Neuronal stem cell (in vitro differentiated cells): ENCODE measurements around the gene SHOX.

Experiments
- DNase-seq: peaks from one replicate; pipeline ENCODE4 v3.0.0-alpha.2; 2013; ENCODE audit warnings: low spot score
- H2AFZ ChIP-seq: one replicate; pipeline ENCODE4 v1.6.1; 2013; ENCODE audit warnings: mild to moderate bottlenecking, low read length, inconsistent platforms
- H2AK5ac ChIP-seq: 2 replicates; pipeline ENCODE4 v1.6.1; 2013; ENCODE audit warnings: low read depth, mild to moderate bottlenecking, inconsistent platforms, low read length, moderate library complexity, mixed read lengths
- H2BK120ac ChIP-seq: 2 replicates; pipeline ENCODE4 v1.6.1; 2013; ENCODE audit warnings: low read depth, mild to moderate bottlenecking, inconsistent platforms, low read length, moderate library complexity, mixed read lengths
- H2BK12ac ChIP-seq: one replicate; pipeline ENCODE4 v1.6.1; 2013; ENCODE audit warnings: low read length, inconsistent platforms
- H2BK15ac ChIP-seq: 2 replicates; pipeline ENCODE4 v1.6.1; 2013; ENCODE audit warnings: mild to moderate bottlenecking, low read length, inconsistent platforms, mixed read lengths
- H2BK5ac ChIP-seq: one replicate; pipeline ENCODE4 v1.6.1; 2013; ENCODE audit warnings: inconsistent platforms, mild to moderate bottlenecking, low read length, moderate library complexity
- H3K14ac ChIP-seq: one replicate; pipeline ENCODE4 v1.6.1; 2013; ENCODE audit warnings: low read length, inconsistent platforms
- H3K18ac ChIP-seq: 2 replicates; pipeline ENCODE4 v1.6.1; 2013; ENCODE audit warnings: low read length, inconsistent platforms
- H3K23ac ChIP-seq: 2 replicates; pipeline ENCODE4 v1.6.1; 2013; ENCODE audit warnings: low read depth, mild to moderate bottlenecking, mixed read lengths, low read length, inconsistent platforms; ENCODE audit not compliant: poor library complexity
- H3K27ac ChIP-seq: replicated peaks from 3 replicates; pipeline ENCODE4 v1.5.1; 2013; ENCODE audit warnings: low read length, inconsistent platforms
- H3K27me3 ChIP-seq, 3 experiments: 2 replicates each; pipeline ENCODE4 v1.6.1; 2013; ENCODE audit warnings: low read length in 3 of 3, mild to moderate bottlenecking in 2 of 3, inconsistent platforms in 1 of 3, low read depth in 1 of 3, mixed read lengths in 1 of 3, moderate library complexity in 1 of 3; ENCODE audit not compliant: control insufficient read depth in 3 of 3, insufficient read depth in 3 of 3
- H3K36me3 ChIP-seq, 2 donors: replicated peaks in 1 of 2; 2 replicates each; pipeline ENCODE4 v1.6.1; 2013; ENCODE audit warnings: low read length in 2 of 2; ENCODE audit not compliant: control insufficient read depth in 2 of 2, insufficient read depth in 2 of 2
- H3K4ac ChIP-seq: 2 replicates; pipeline ENCODE4 v1.6.1; 2013; ENCODE audit warnings: inconsistent platforms, mild to moderate bottlenecking, low read length, moderate library complexity
- H3K4me1 ChIP-seq, 2 donors: 1 replicate in 1 of 2; 2 replicates in 1 of 2; pipeline ENCODE4 v1.6.1; 2013; ENCODE audit warnings: low read length in 2 of 2, low read depth in 1 of 2; ENCODE audit not compliant: control insufficient read depth in 2 of 2, insufficient read depth in 1 of 2
- H3K4me2 ChIP-seq: one replicate; pipeline ENCODE4 v1.6.1; 2013; ENCODE audit warnings: mild to moderate bottlenecking, low read length, inconsistent platforms; ENCODE audit not compliant: insufficient read depth, poor library complexity, severe bottlenecking
- H3K4me3 ChIP-seq, 2 donors: 2 replicates each; pipeline ENCODE4 v1.5.1; 2013; ENCODE audit warnings: low read length in 2 of 2, mild to moderate bottlenecking in 2 of 2, inconsistent platforms in 1 of 2, moderate library complexity in 1 of 2
- H3K79me1 ChIP-seq: one replicate; pipeline ENCODE4 v1.6.1; 2013; ENCODE audit warnings: low read depth, mild to moderate bottlenecking, inconsistent platforms, low read length, moderate library complexity
- H3K9ac ChIP-seq: one replicate; pipeline ENCODE4 v1.6.1; 2013; ENCODE audit warnings: mild to moderate bottlenecking, low read depth, low read length, inconsistent platforms; ENCODE audit not compliant: poor library complexity
- H3K9me3 ChIP-seq, 2 donors: replicated peaks in 1 of 2; 2 replicates each; pipeline versions ENCODE3 to v1.6.1; 2013; ENCODE audit warnings: low read length in 2 of 2, mild to moderate bottlenecking in 2 of 2, inconsistent platforms in 1 of 2, low read depth in 1 of 2, mixed read lengths in 1 of 2, moderate library complexity in 1 of 2; ENCODE audit not compliant: control insufficient read depth in 2 of 2, insufficient read depth in 1 of 2
- H4K8ac ChIP-seq: one replicate; pipeline ENCODE4 v1.6.1; 2013; ENCODE audit warnings: low read depth, mild to moderate bottlenecking, inconsistent platforms, low read length, moderate library complexity
- H4K91ac ChIP-seq: one replicate; pipeline ENCODE4 v1.6.1; 2013; ENCODE audit warnings: low read length, low read depth, mild to moderate bottlenecking, inconsistent platforms; ENCODE audit not compliant: poor library complexity
- WGBS, 2 donors: extraction: QIAGEN DNeasy Blood & Tissue Kit; methylation state at CpG; one replicate each; pipeline ENCODE4 v1.1.7; 2013; ENCODE audit warnings: missing lambda C conversion rate in 2 of 2, mixed read lengths in 1 of 2; ENCODE audit not compliant: insufficient read length in 2 of 2, insufficient replicate concordance in 1 of 2; ENCODE audit errors: extremely low coverage in 2 of 2; 5-methylcytosine and 5-hydroxymethylcytosine counted together

The SHOX gene

GRCh38 chrX:629230-630006, 1.2 kb upstream of the SHOX start:
- Histone ChIP-seq H2AK5ac (no peak overlapping the region), H3K36me3 (no peaks in the 10 kb centered on the region), H3K4me3 (no peak overlapping the region), H3K27me3 (peaks cover 55 to 84% (median 70%) of the 10 kb centered on the region in 3 experiments), H3K9me3 (no peaks in the 10 kb centered on the region), H2AFZ (no peak overlapping the region), H3K18ac (no peak overlapping the region), H4K8ac (no peak overlapping the region), H3K79me1 (no peaks in the 10 kb centered on the region), H3K4me1 (no peaks in the 10 kb centered on the region), H3K27ac (no peak overlapping the region), H4K91ac (no peak overlapping the region), H3K14ac (no peak overlapping the region), H2BK5ac (no peak overlapping the region), H2BK120ac (no peak overlapping the region), H2BK12ac (no peak overlapping the region), H3K9ac (no peak overlapping the region), H3K4me2 (no peak overlapping the region), H3K23ac (no peak overlapping the region), H2BK15ac (no peak overlapping the region), H3K4ac (no peak overlapping the region)
- WGBS, 2 donors, result no CpG with 5 or more reads among the region's 30 CpGs
- DNase-seq, result no peak

DNA sequence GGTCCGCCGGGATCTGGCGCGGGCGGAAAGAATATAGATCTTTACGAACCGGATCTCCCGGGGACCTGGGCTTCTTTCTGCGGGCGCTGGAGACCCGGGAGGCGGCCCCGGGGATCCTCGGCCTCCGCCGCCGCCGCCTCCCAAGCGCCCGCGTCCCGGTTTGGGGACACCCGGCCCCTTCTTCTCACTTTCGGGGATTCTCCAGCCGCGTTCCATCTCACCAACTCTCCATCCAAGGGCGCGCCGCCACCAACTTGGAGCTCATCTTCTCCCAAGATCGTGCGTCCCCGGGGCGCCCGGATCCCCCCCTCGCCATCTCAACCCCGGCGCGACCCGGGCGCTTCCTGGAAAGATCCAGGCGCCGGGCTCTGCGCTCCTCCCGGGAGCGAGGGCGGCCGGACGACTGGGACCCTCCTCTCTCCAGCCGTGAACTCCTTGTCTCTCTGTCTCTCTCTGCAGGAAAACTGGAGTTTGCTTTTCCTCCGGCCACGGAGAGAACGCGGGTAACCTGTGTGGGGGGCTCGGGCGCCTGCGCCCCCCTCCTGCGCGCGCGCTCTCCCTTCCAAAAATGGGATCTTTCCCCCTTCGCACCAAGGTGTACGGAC, 482 bp upstream of the SHOX start:
- Histone ChIP-seq H3K36me3 (no peaks in the 10 kb centered on the region), H3K14ac (no peak overlapping the region), H4K91ac (no peak overlapping the region), H3K4me1 (no peaks in the 10 kb centered on the region), H3K9me3 (no peaks in the 10 kb centered on the region), H2AFZ (no peak overlapping the region), H3K23ac (no peak overlapping the region), H3K4ac (no peak overlapping the region), H2BK12ac (no peak overlapping the region), H3K18ac (peak overlapping the region; percentile 64), H4K8ac (no peak overlapping the region), H3K27me3 (peaks cover 60 to 86% (median 75%) of the 10 kb centered on the region in 3 experiments), H2AK5ac (peak overlapping the region; percentile 84), H2BK120ac (no peak overlapping the region), H3K27ac (no peak overlapping the region), H3K79me1 (no peaks in the 10 kb centered on the region), H3K9ac (no peak overlapping the region), H3K4me2 (peak overlapping the region; percentile 48), H2BK5ac (no peak overlapping the region), H3K4me3 (peak overlapping the region in 1 of 2 donors; percentile 63), H2BK15ac (no peak overlapping the region)
- WGBS, 2 donors, result no CpG with 5 or more reads among the region's 62 CpGs
- no peak for DNase-seq

DNA sequence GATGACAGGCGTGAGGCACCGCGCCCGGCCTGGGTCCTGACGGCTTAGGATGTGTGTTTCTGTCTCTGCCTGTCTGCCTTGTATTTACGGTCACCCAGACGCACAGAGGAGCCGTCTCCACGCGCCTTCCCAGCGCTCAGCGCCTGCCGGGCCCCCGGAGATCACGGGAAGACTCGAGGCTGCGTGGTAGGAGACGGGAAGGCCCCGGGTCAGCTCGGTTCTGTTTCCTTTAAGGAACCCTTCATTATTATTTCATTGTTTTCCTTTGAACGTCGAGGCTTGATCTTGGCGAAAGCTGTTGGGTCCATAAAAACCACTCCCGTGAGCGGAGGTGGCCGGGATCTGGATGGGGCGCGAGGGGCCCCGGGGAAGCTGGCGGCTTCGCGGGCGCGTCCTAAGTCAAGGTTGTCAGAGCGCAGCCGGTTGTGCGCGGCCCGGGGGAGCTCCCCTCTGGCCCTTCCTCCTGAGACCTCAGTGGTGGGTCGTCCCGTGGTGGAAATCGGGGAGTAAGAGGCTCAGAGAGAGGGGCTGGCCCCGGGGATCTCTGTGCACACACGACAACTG, 1.3 kb downstream of the SHOX start:
- Histone ChIP-seq H3K14ac (no peak overlapping the region), H3K27me3 (peaks cover 66 to 86% (median 80%) of the 10 kb centered on the region in 3 experiments)

DNA sequence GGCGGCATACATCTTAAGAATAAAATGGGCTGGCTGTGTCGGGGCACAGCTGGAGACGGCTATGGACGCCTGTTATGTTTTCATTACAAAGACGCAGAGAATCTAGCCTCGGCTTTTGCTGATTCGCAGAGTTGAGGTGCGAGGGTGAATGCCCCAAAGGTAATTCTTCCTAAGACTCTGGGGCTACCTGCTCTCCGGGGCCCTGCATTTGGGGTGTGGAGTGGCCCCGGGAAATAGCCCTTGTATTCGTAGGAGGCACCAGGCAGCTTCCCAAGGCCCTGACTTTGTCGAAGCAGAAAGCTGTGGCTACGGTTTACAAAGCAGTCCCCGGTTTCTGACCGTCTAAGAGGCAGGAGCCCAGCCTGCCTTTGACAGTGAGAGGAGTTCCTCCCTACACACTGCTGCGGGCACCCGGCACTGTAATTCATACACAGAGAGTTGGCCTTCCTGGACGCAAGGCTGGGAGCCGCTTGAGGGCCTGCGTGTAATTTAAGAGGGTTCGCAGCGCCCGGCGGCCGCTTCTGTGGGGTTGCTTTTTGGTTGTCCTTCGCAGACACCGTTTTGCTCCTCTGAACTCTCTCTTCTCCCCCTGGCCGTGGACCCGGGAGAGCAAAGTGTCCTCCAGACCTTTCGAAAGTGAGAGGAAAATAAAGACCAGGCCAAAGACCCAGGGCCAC, 1.9 kb downstream of the SHOX start:
- Histone ChIP-seq H2BK120ac (no peak overlapping the region), H3K27me3 (peaks cover 69 to 86% (median 80%) of the 10 kb centered on the region in 3 experiments), H3K23ac (no peak overlapping the region), H2BK5ac (no peak overlapping the region), H3K36me3 (no peaks in the 10 kb centered on the region), H4K91ac (no peak overlapping the region), H2AK5ac (no peak overlapping the region), H3K79me1 (no peaks in the 10 kb centered on the region), H3K18ac (no peak overlapping the region), H3K27ac (no peak overlapping the region), H3K14ac (no peak overlapping the region), H3K9me3 (no peaks in the 10 kb centered on the region), H3K4me3 (no peak overlapping the region), H2BK12ac (no peak overlapping the region), H3K4ac (no peak overlapping the region), H2BK15ac (no peak overlapping the region), H3K4me2 (no peak overlapping the region), H3K9ac (no peak overlapping the region), H4K8ac (no peak overlapping the region), H2AFZ (no peak overlapping the region), H3K4me1 (no peaks in the 10 kb centered on the region)
- no peak for DNase-seq
- no CpG with 5 or more reads among the region's 30 CpGs for WGBS, 2 donors

More for the DNA sequence above, 1.3 kb downstream of the SHOX start:
- Histone ChIP-seq H2BK5ac (no peak overlapping the region), H3K4me1 (no peaks in the 10 kb centered on the region), H2BK15ac (no peak overlapping the region), H4K8ac (no peak overlapping the region), H3K4ac (no peak overlapping the region), H3K36me3 (no peaks in the 10 kb centered on the region), H2BK12ac (no peak overlapping the region), H3K9me3 (no peaks in the 10 kb centered on the region), H3K4me2 (no peak overlapping the region), H3K23ac (peak overlapping the region; percentile 80), H2AFZ (no peak overlapping the region), H3K27ac (no peak overlapping the region), H2AK5ac (peak overlapping the region; percentile 37), H2BK120ac (no peak overlapping the region), H3K79me1 (no peaks in the 10 kb centered on the region), H3K18ac (no peak overlapping the region), H3K4me3 (no peak overlapping the region), H4K91ac (no peak overlapping the region), H3K9ac (no peak overlapping the region)
- no peak for DNase-seq
- no CpG with 5 or more reads among the region's 44 CpGs for WGBS, 2 donors
